MCF 10A (cell line): ENCODE results near the gene PTPRR. TPM values are rescaled to one million over a fixed set of nuclear protein-coding genes. Genes with fewer than 3 reads are reported as not detected.
A peak's percentile ranks its signal among the peaks of the same experiment; 100 is the strongest.

Source experiments
- BruUV-seq: library from RNA; stranded (reverse); fragments of 400-500 nt; replicated peaks from 2 replicates; lab custom pipeline; 2021; lab: Mats Ljungman, UMichigan
- CTCF ChIA-PET: fragments of 300-600 bp; sonication (Branson Sonifier 250); formaldehyde crosslinking; extraction: SDS; loops from one replicate; lab custom pipeline; 2021; ENCODE audit warnings: antibody characterized with exemption, inconsistent platforms; lab: Yijun Ruan, JAX
- POLR2A ChIA-PET: fragments of 300-600, 350-650 bp; sonication (Branson Sonifier 250); formaldehyde crosslinking; extraction: SDS; loops from one replicate; lab custom pipeline; 2020; ENCODE audit warnings: antibody characterized with exemption, inconsistent platforms; lab: Yijun Ruan, JAX
- DNase-seq: peaks from one replicate; pipeline ENCODE4 v3.0.0-alpha.2; 2018; ENCODE audit not compliant: unreplicated experiment
- H3K27ac Mint-ChIP-seq: one replicate; pipeline ENCODE4 v1.8.0; 2022; ENCODE audit warnings: mild to moderate bottlenecking, low read depth, mixed read lengths; ENCODE audit not compliant: unreplicated experiment
- H3K27me3 Mint-ChIP-seq: one replicate; pipeline ENCODE4 v1.8.0; 2022; ENCODE audit warnings: mixed read lengths; ENCODE audit not compliant: insufficient read depth, unreplicated experiment
- H3K36me3 Mint-ChIP-seq: one replicate; pipeline ENCODE4 v1.8.0; 2022; ENCODE audit warnings: mild to moderate bottlenecking, moderate library complexity, mixed read lengths; ENCODE audit not compliant: insufficient read depth, unreplicated experiment
- H3K4me1 Mint-ChIP-seq: one replicate; pipeline ENCODE4 v1.8.0; 2022; ENCODE audit warnings: mixed read lengths; ENCODE audit not compliant: insufficient read depth, unreplicated experiment
- H3K4me3 Mint-ChIP-seq: one replicate; pipeline ENCODE4 v1.8.0; 2022; ENCODE audit warnings: mild to moderate bottlenecking, moderate library complexity, mixed read lengths; ENCODE audit not compliant: unreplicated experiment
- H3K9me3 Mint-ChIP-seq: one replicate; pipeline ENCODE4 v1.8.0; 2022; ENCODE audit warnings: mixed read lengths; ENCODE audit not compliant: unreplicated experiment
- CTCF ChIP-seq: fragments of 200-600 bp; IDR thresholded peaks from one replicate; pipeline ENCODE4 v1.8.0; 2022; ENCODE audit warnings: antibody characterized with exemption, mild to moderate bottlenecking; ENCODE audit not compliant: unreplicated experiment
- intact Hi-C: fragments of 100-400 bp; cut with micrococcal nuclease; formaldehyde crosslinking; loops from 2 replicates; pipeline ENCODE4 v1.14.1; 2022
- total RNA-seq: library from RNA; stranded (reverse); gene quantifications from 2 replicates; pipeline ENCODE4 v1.2.3, GENCODE V29; 2022

The PTPRR gene
- total RNA-seq, 1 experiment from 2014 or later = not detected

DNA sequence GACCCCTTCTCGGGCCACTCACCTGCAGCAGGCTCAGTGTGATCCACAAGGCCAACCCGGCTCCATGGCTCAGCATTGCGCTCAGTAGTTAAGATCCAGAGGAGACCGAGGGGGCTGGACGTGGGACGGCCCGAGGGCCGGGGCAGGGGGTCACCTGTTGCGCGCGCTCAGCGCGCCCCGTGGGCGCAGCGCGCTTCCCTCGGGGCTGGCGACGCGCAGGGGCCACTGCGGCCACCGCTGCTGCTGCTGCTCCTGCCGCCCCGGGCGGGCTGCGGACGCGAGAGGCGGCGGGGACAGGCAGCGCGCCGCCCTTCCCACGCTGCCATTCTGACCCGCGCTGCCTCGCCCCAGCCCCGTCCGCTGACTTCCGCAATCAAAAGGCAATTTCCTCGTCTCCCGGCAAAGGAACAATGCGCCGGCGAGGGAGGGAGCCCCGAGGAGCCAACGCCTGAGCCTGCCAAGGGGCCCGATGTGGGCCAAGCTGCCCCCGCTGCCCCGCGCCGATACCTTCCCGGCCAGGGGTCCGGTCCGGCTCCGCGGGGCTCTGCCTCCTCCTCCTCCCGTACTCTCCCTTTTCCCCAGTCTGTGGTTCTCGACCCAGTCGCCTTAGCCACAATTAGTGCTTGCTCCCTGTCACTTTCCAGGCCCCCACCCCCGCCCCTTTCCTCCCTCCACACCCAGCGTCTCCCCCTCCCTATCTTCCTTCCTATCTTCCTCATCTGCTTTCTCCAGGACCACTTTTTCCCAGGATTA lies 310.6 kb downstream of the PTPRR start:
- no peak overlapping the region for H3K27ac Mint-ChIP-seq
- H3K9me3 Mint-ChIP-seq = no peaks in the 10 kb centered on the region

GRCh38 chr12:70609203-70609602 lies 311.3 kb downstream of the PTPRR start:
- intact Hi-C loops = no loop called here
- no peak for DNase-seq
- BruUV-seq = no TSS peak
- Mint-ChIP-seq H3K4me1 (peaks cover 4% of the 10 kb centered on the region), H3K27ac (no peak overlapping the region), H3K9me3 (no peaks in the 10 kb centered on the region), H3K4me3 (peak overlapping the region; percentile 63), H3K27me3 (no peaks in the 10 kb centered on the region), H3K36me3 (no peaks in the 10 kb centered on the region)
- POLR2A ChIA-PET = interaction anchor here (0.8 to 1.3 kb wide), 2 partner anchors 10 to 77 kb away, joined by 4 read pairs; no protein-coding TSS in a partner anchor
- no peak for TF ChIP-seq CTCF
- CTCF ChIA-PET = interaction anchor here (0.6 to 1.5 kb wide), 3 partner anchors 19 to 83 kb away, joined by 4 to 5 read pairs (median 5); no protein-coding TSS in a partner anchor

More for the DNA sequence above, 310.6 kb downstream of the PTPRR start:
- CTCF ChIA-PET = interaction anchor here (0.6 to 1.7 kb wide), 3 partner anchors 13 to 83 kb away, joined by 3 to 5 read pairs (median 4); no protein-coding TSS in a partner anchor
- Mint-ChIP-seq H3K27me3 (no peaks in the 10 kb centered on the region), H3K4me3 (peak overlapping the region; percentile 63), H3K4me1 (peaks cover 4% of the 10 kb centered on the region), H3K36me3 (no peaks in the 10 kb centered on the region)
- intact Hi-C loops = no loop called here
- POLR2A ChIA-PET = interaction anchor here (0.6 to 1.3 kb wide), 5 partner anchors 10 to 493 kb away, joined by 3 to 4 read pairs (median 3); no protein-coding TSS in a partner anchor
- no peak for TF ChIP-seq CTCF
- no TSS peak for BruUV-seq
- DNase-seq = peak; percentile 35

GRCh38 chr12:70608184-70608583 lies 312.4 kb downstream of the PTPRR start:
- Mint-ChIP-seq H3K27ac (no peak overlapping the region), H3K36me3 (no peaks in the 10 kb centered on the region), H3K9me3 (no peaks in the 10 kb centered on the region), H3K4me1 (peaks cover 4% of the 10 kb centered on the region), H3K4me3 (no peak overlapping the region), H3K27me3 (no peaks in the 10 kb centered on the region)
- DNase-seq = no peak
- no TSS peak for BruUV-seq
- TF ChIP-seq CTCF = no peak
- CTCF ChIA-PET = interaction anchor here (0.7 to 1.5 kb wide), 4 partner anchors 18 to 811 kb away, joined by 3 to 5 read pairs (median 4); no protein-coding TSS in a partner anchor
- intact Hi-C loops = no loop called here
- POLR2A ChIA-PET = interaction anchor here (0.7 kb wide), 1 partner anchor 167 kb away, joined by 3 read pairs; no protein-coding TSS in a partner anchor

GRCh38 chr12:70607107-70607506 lies 313.4 kb downstream of the PTPRR start:
- no peaks in the 10 kb centered on the region for H3K36me3 Mint-ChIP-seq
- TF ChIP-seq CTCF = no peak
- DNase-seq = no peak
- ChIA-PET CTCF (no interaction called here), POLR2A (interaction anchor here (0.5 kb wide), 1 partner anchor 156 kb away, joined by 3 read pairs; no protein-coding TSS in a partner anchor)
- BruUV-seq = no TSS peak
- intact Hi-C loops = no loop called here
- no peaks in the 10 kb centered on the region for H3K9me3 Mint-ChIP-seq
- H3K4me3 Mint-ChIP-seq = no peak overlapping the region
- H3K27ac Mint-ChIP-seq = no peak overlapping the region
- no peaks in the 10 kb centered on the region for H3K27me3 Mint-ChIP-seq
- H3K4me1 Mint-ChIP-seq = peaks cover 4% of the 10 kb centered on the region
